HG02759 (cell line): ENCODE measurements around the gene CALML3.

Source experiments
- ATAC-seq: cut with Tn5 transposase; IDR thresholded peaks from one replicate; pipeline ENCODE4 v1.9.1; 2021; ENCODE audit warnings: mild to moderate bottlenecking, moderate library complexity; ENCODE audit not compliant: unreplicated experiment

The CALML3 gene

GRCh38 chr10:5523796-5524574 is 776 bp upstream of the CALML3 start:
- no peak for ATAC-seq

- ATAC-seq: no peak
These were observed 990 bp downstream of the CALML3 start for GRCh38 chr10:5525561-5526341.

GRCh38 chr10:5526691-5527331 is 2.0 kb downstream of the CALML3 start:
- no peak for ATAC-seq

- ATAC-seq: no peak
These were observed 2.8 kb downstream of the CALML3 start for GRCh38 chr10:5527332-5528200.

- ATAC-seq: no peak
These were observed 4.4 kb downstream of the CALML3 start for GRCh38 chr10:5528989-5529701.

GRCh38 chr10:5529702-5530411 is 5.1 kb downstream of the CALML3 start:
- no peak for ATAC-seq

GRCh38 chr10:5530412-5530806 is 5.6 kb downstream of the CALML3 start:
- ATAC-seq: no peak

- no peak for ATAC-seq
These were observed 6.2 kb downstream of the CALML3 start for GRCh38 chr10:5530846-5531557.

GRCh38 chr10:5531558-5532306 is 7.0 kb downstream of the CALML3 start:
- no peak for ATAC-seq

- ATAC-seq: no peak
These were observed 7.5 kb downstream of the CALML3 start for GRCh38 chr10:5532307-5532605.

- no peak for ATAC-seq
These were observed 7.9 kb downstream of the CALML3 start for GRCh38 chr10:5532618-5533097.

GRCh38 chr10:5533098-5533731 is 8.5 kb downstream of the CALML3 start:
- no peak for ATAC-seq

GRCh38 chr10:5534051-5534821 is 9.5 kb downstream of the CALML3 start:
- no peak for ATAC-seq

GRCh38 chr10:5534880-5535856 is 10.4 kb downstream of the CALML3 start:
- no peak for ATAC-seq

- no peak for ATAC-seq
These were observed 11.8 kb downstream of the CALML3 start for GRCh38 chr10:5536486-5537081.
